ENCODE data around the gene HEATR5A. TPM values are rescaled to one million over a fixed set of nuclear protein-coding genes. Genes with fewer than 3 reads are reported as not detected.
"Not testable (repeated sequence)": the region's sequence is repeated elsewhere in the genome, so short reads cannot be mapped to it uniquely, and the experiment has no call there.

The HEATR5A gene
- total RNA-seq, 5 donors from 2014 or later (not counting 1 experiment from before 2014, with no cell fraction given), result 7.5 to 13.2 (median 13.0) TPM

DNA sequence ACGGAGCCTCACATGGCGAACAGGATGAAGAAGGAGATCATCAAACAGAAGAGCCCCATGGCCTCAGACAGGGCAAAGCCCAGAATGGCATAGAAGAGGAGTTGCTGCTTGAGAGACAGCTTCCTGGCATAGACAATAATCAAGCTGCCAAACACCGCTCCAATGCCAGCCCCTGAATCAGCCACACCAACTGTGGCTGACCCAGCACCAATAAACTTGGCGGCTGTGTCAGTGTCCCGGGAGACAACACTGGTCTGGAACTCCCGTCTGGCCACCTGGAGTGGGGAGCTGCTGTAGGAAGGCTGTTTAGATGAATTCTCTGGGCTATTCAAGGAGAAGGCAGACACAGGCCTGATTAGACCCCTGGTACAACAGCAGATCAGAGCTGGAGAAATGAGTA lies 100.1 kb downstream of the HEATR5A start:
- ChIA-PET CTCF (interaction anchor here in 1 of 2 donors (0.7 kb wide), 1 partner anchor 57 kb away, joined by 3 read pairs; no protein-coding TSS in a partner anchor), POLR2A (no interaction called here)
- 94% methylated on average over 6 of the region's 6 CpGs for WGBS (ENCODE audit: insufficient coverage)
- Histone ChIP-seq H3K4me1 (ENCODE audit: control insufficient read depth in 1 of 2, extremely low read depth in 1 of 2, insufficient read depth in 2 of 2, low read length in 2 of 2) (no peaks in the 10 kb centered on the region), H3K4me3 (ENCODE audit: control insufficient read depth in 1 of 2, extremely low read depth in 1 of 2, low read length in 1 of 2) (no peak overlapping the region), H3K27me3 (replicated peaks in 1 of 2; ENCODE audit: control insufficient read depth in 2 of 2, extremely low read depth in 1 of 2, insufficient read depth in 2 of 2, low read length in 1 of 2) (no peaks in the 10 kb centered on the region), H3K27ac (ENCODE audit: low read length) (no peak overlapping the region), H3K36me3 (ENCODE audit: control insufficient read depth in 2 of 2, extremely low read depth in 1 of 2, insufficient read depth in 1 of 2, low read length in 1 of 2) (peaks cover 0 to 4% of the 10 kb centered on the region in 2 donors), H3K9me3 (no peaks in the 10 kb centered on the region)
- no peaks in the 10 kb centered on the region for H3K9me3 Mint-ChIP-seq
- no peak overlapping the region for H3K27ac Mint-ChIP-seq
- ATAC-seq (replicated peaks in 1 of 4), result no peak
- peaks cover 25% of the 10 kb centered on the region for H3K36me3 Mint-ChIP-seq
- H3K4me1 Mint-ChIP-seq, result no peaks in the 10 kb centered on the region
- no peaks in the 10 kb centered on the region for H3K27me3 Mint-ChIP-seq
- H3K4me3 Mint-ChIP-seq, result no peak overlapping the region
- DNase-seq, result no peak

DNA sequence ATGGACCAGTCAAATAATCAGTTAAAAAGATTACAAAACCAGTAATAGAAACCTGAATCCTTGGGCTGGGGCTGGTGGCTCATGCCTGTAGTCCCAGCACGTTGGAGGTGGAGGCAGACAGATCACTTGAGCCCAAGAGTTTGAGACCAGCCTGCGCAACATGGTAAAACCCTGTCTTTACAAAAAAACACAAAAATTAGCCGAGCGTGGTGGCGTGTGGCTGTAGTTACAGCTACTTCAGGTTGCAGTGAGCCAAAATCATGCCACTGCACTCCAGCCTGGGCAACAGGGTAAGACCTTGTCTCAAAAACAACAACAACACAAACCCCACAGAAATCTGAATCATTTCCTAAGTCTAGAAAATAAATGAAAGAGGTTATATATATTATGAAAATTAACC lies 100.6 kb downstream of the HEATR5A start:
- CTCF ChIA-PET, result no interaction called here
- WGBS (ENCODE audit: insufficient coverage), result 94% methylated on average over 4 of the region's 5 CpGs

DNA sequence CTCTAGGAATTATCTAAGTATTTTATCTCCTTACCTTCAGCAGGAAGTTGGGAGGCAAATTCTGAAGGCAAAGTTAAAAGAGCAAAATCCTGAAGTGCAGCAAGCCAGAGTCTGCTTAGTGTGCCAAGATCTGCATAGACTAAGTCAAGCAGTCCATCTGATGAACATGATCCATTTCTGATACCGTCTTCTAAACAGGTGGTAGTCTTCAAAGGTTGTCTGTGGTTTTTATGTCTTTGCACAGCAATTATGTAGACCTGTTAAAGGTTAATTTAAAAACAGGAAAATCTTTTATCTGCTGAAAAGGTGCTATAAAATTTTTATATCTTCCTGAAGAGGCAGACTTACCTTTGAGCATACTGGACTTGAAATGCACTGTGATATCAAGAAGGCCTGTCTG lies 107.4 kb downstream of the HEATR5A start:
- Mint-ChIP-seq H3K4me1 (peaks cover 0 to 5% (median 3%) of the 10 kb centered on the region in 3 donors), H3K27me3 (no peaks in the 10 kb centered on the region), H3K27ac (no peak overlapping the region), H3K9me3 (no peaks in the 10 kb centered on the region), H3K4me3 (no peak overlapping the region), H3K36me3 (peaks cover 35% of the 10 kb centered on the region)
- no peak for DNase-seq
- no peaks in the 10 kb centered on the region for H3K4me1 ChIP-seq (ENCODE audit: control insufficient read depth in 1 of 2, extremely low read depth in 1 of 2, insufficient read depth in 2 of 2, low read length in 2 of 2)
- no peak overlapping the region for H3K4me3 ChIP-seq (ENCODE audit: control insufficient read depth in 1 of 2, extremely low read depth in 1 of 2, low read length in 1 of 2)
- H3K27ac ChIP-seq (ENCODE audit: low read length), result no peak overlapping the region
- POLR2A ChIA-PET, result no interaction called here
- no peaks in the 10 kb centered on the region for H3K9me3 ChIP-seq
- CTCF ChIA-PET, result interaction anchor here in 1 of 2 donors (0.6 kb wide), 1 partner anchor 88 kb away, joined by 3 read pairs; no protein-coding TSS in a partner anchor
- H3K36me3 ChIP-seq (ENCODE audit: control insufficient read depth in 2 of 2, extremely low read depth in 1 of 2, insufficient read depth in 1 of 2, low read length in 1 of 2), result peaks cover 2 to 12% of the 10 kb centered on the region in 2 donors
- no peaks in the 10 kb centered on the region for H3K27me3 ChIP-seq (replicated peaks in 1 of 2; ENCODE audit: control insufficient read depth in 2 of 2, extremely low read depth in 1 of 2, insufficient read depth in 2 of 2, low read length in 1 of 2)
- no peak for ATAC-seq (replicated peaks in 1 of 4)
- no CpG with 5 or more reads among the region's 1 CpG for WGBS (ENCODE audit: insufficient coverage)

More for the DNA sequence above, 100.6 kb downstream of the HEATR5A start:
- Mint-ChIP-seq H3K27ac (no peak overlapping the region), H3K4me3 (no peak overlapping the region), H3K9me3 (no peaks in the 10 kb centered on the region), H3K36me3 (peaks cover 26% of the 10 kb centered on the region), H3K4me1 (no peaks in the 10 kb centered on the region), H3K27me3 (no peaks in the 10 kb centered on the region)
- no peak overlapping the region for H3K4me3 ChIP-seq (ENCODE audit: control insufficient read depth in 1 of 2, extremely low read depth in 1 of 2, low read length in 1 of 2)
- no peak overlapping the region for H3K27ac ChIP-seq (ENCODE audit: low read length)
- ATAC-seq (replicated peaks in 1 of 4) (no peak), DNase-seq (no peak)
- POLR2A ChIA-PET, result interaction anchor here in 1 of 2 donors (0.7 kb wide), 1 partner anchor 105 kb away, joined by 4 read pairs; no protein-coding TSS in a partner anchor
- H3K27me3 ChIP-seq (replicated peaks in 1 of 2; ENCODE audit: control insufficient read depth in 2 of 2, extremely low read depth in 1 of 2, insufficient read depth in 2 of 2, low read length in 1 of 2), result no peaks in the 10 kb centered on the region
- peaks cover 0 to 4% of the 10 kb centered on the region in 2 donors for H3K36me3 ChIP-seq (ENCODE audit: control insufficient read depth in 2 of 2, extremely low read depth in 1 of 2, insufficient read depth in 1 of 2, low read length in 1 of 2)
- H3K4me1 ChIP-seq (ENCODE audit: control insufficient read depth in 1 of 2, extremely low read depth in 1 of 2, insufficient read depth in 2 of 2, low read length in 2 of 2), result no peaks in the 10 kb centered on the region
- no peaks in the 10 kb centered on the region for H3K9me3 ChIP-seq

DNA sequence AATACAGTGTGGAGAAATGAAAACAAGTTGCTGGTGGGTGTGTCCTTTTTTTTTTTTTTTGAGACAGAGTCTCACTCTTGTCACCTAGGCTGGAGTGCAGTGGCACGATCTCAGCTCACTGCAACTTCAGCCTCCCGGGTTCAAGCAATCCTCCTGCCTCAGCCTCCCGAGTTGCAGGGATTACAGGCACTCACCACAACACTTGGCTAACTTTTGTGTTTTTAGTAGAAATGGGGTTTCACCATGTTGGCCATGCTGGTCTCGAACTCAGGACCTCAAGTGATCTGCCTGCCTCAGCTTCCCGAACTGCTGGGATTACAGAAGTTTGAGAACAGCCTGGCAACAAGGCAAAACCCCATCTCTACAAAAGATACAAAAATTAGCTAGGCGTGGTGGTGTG lies 108.0 kb downstream of the HEATR5A start:
- H3K27ac Mint-ChIP-seq; H3K27ac ChIP-seq (ENCODE audit: low read length); H3K4me3 Mint-ChIP-seq; H3K4me1 Mint-ChIP-seq; H3K9me3 ChIP-seq; ATAC-seq (replicated peaks in 1 of 4); H3K4me3 ChIP-seq (ENCODE audit: control insufficient read depth in 1 of 2, extremely low read depth in 1 of 2, low read length in 1 of 2); H3K4me1 ChIP-seq (ENCODE audit: control insufficient read depth in 1 of 2, extremely low read depth in 1 of 2, insufficient read depth in 2 of 2, low read length in 2 of 2); H3K27me3 ChIP-seq (replicated peaks in 1 of 2; ENCODE audit: control insufficient read depth in 2 of 2, extremely low read depth in 1 of 2, insufficient read depth in 2 of 2, low read length in 1 of 2); DNase-seq; H3K9me3 Mint-ChIP-seq; H3K27me3 Mint-ChIP-seq: not testable (repeated sequence)
- peaks cover 36% of the 10 kb centered on the region for H3K36me3 Mint-ChIP-seq
- H3K36me3 ChIP-seq (ENCODE audit: control insufficient read depth in 2 of 2, extremely low read depth in 1 of 2, insufficient read depth in 1 of 2, low read length in 1 of 2), result peaks cover 2 to 14% of the 10 kb centered on the region in 2 donors
- ChIA-PET CTCF (interaction anchor here (0.6 kb wide), 2 partner anchors 87 to 103 kb away, joined by 3 to 6 read pairs; no protein-coding TSS in a partner anchor), POLR2A (interaction anchor here in 1 of 2 donors (0.6 kb wide), 1 partner anchor 98 kb away, joined by 4 read pairs; no protein-coding TSS in a partner anchor)
- no CpG with 5 or more reads among the region's 6 CpGs for WGBS (ENCODE audit: insufficient coverage)

DNA sequence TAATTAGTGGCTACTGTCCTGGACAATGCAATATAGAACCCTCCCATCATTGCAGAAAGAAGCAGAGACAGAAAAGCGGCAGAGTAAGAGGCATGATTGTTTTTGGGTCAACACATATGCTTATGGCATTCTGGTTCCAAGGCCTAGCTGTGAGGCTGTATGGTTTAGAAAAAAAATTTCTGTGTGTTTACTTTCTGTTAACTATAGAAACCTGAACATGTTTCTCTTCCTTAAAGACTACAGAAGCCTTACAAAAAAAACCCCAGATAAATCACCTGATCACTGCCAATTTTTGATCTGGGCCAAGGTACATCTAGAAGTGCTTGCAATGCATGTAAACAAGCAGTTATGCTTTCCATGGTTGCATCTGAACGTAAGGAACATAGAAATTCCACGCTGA lies 112.7 kb downstream of the HEATR5A start:
- Mint-ChIP-seq H3K9me3 (no peaks in the 10 kb centered on the region), H3K27me3 (no peaks in the 10 kb centered on the region), H3K4me3 (no peak overlapping the region), H3K27ac (no peak overlapping the region), H3K36me3 (peaks cover 44% of the 10 kb centered on the region), H3K4me1 (no peaks in the 10 kb centered on the region)
- no peaks in the 10 kb centered on the region for H3K4me1 ChIP-seq (ENCODE audit: control insufficient read depth in 1 of 2, extremely low read depth in 1 of 2, insufficient read depth in 2 of 2, low read length in 2 of 2)
- H3K27me3 ChIP-seq (replicated peaks in 1 of 2; ENCODE audit: control insufficient read depth in 2 of 2, extremely low read depth in 1 of 2, insufficient read depth in 2 of 2, low read length in 1 of 2), result no peaks in the 10 kb centered on the region
- ATAC-seq (replicated peaks in 1 of 4) (no peak), DNase-seq (no peak)
- WGBS (ENCODE audit: insufficient coverage), result no CpG with 5 or more reads among the region's 3 CpGs
- no peak overlapping the region for H3K27ac ChIP-seq (ENCODE audit: low read length)
- peaks cover 0 to 16% of the 10 kb centered on the region in 2 donors for H3K36me3 ChIP-seq (ENCODE audit: control insufficient read depth in 2 of 2, extremely low read depth in 1 of 2, insufficient read depth in 1 of 2, low read length in 1 of 2)
- no peaks in the 10 kb centered on the region for H3K9me3 ChIP-seq
- H3K4me3 ChIP-seq (ENCODE audit: control insufficient read depth in 1 of 2, extremely low read depth in 1 of 2, low read length in 1 of 2), result no peak overlapping the region
- ChIA-PET CTCF (interaction anchor here in 1 of 2 donors (0.6 kb wide), 1 partner anchor 1162 kb away, joined by 3 read pairs; no protein-coding TSS in a partner anchor), POLR2A (interaction anchor here in 1 of 2 donors (0.6 kb wide), 1 partner anchor 680 kb away, joined by 12 read pairs; no protein-coding TSS in a partner anchor)

DNA sequence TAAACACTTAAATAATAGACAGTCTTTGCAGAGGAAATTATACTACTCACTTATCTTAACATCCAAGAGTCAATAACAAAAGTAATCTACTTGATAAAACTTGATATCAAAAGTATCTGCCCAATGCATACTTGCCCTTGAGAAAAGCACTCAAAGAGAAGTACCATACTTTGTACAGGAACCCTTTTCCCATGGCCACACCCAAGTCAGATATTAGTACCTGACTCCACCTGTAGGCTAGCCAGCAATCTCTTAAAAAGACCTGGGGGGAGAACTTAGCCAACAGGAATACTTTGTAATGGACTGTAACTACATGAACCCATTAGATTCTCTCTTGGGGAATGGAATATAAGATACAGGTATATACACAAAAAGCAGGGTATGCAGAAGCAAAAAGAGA lies 113.2 kb downstream of the HEATR5A start:
- no peak for DNase-seq
- ATAC-seq (replicated peaks in 1 of 4), result no peak
- peaks cover 0 to 12% of the 10 kb centered on the region in 2 donors for H3K36me3 ChIP-seq (ENCODE audit: control insufficient read depth in 2 of 2, extremely low read depth in 1 of 2, insufficient read depth in 1 of 2, low read length in 1 of 2)
- Mint-ChIP-seq H3K4me3 (no peak overlapping the region), H3K4me1 (no peaks in the 10 kb centered on the region), H3K27me3 (no peaks in the 10 kb centered on the region), H3K9me3 (no peaks in the 10 kb centered on the region), H3K36me3 (peaks cover 44% of the 10 kb centered on the region), H3K27ac (no peak overlapping the region)
- POLR2A ChIA-PET, result no interaction called here
- H3K27me3 ChIP-seq (replicated peaks in 1 of 2; ENCODE audit: control insufficient read depth in 2 of 2, extremely low read depth in 1 of 2, insufficient read depth in 2 of 2, low read length in 1 of 2), result no peaks in the 10 kb centered on the region
- H3K9me3 ChIP-seq, result no peaks in the 10 kb centered on the region
- no peak overlapping the region for H3K4me3 ChIP-seq (ENCODE audit: control insufficient read depth in 1 of 2, extremely low read depth in 1 of 2, low read length in 1 of 2)
- H3K27ac ChIP-seq (ENCODE audit: low read length), result no peak overlapping the region
- H3K4me1 ChIP-seq (ENCODE audit: control insufficient read depth in 1 of 2, extremely low read depth in 1 of 2, insufficient read depth in 2 of 2, low read length in 2 of 2), result no peaks in the 10 kb centered on the region
- CTCF ChIA-PET, result no interaction called here

All from T-cell (primary cell).